Thyroid gland (tissue), 4 donors: ENCODE measurements around the gene YJEFN3.

Experiments
- CTCF ChIP-seq, 6 experiments: fragments of 200-600 bp in 3 of 6; fragments of 450-650 bp in 3 of 6; sonication (generic) in 3 of 6; IDR thresholded peaks; one replicate each; pipeline ENCODE4 v1.5.1; 2016 to 2019; ENCODE audit warnings: antibody characterized with exemption in 6 of 6, mild to moderate bottlenecking in 2 of 6, inconsistent platforms in 1 of 6, moderate library complexity in 1 of 6
- POLR2A ChIP-seq, 2 donors: fragments of 450-650 bp; IDR thresholded peaks; one replicate each; pipeline ENCODE4 v1.6.1; 2017; ENCODE audit warnings: antibody characterized with exemption in 2 of 2, mild to moderate bottlenecking in 2 of 2, moderate library complexity in 1 of 2

GRCh38 chr19:19570571-19570970, 41.9 kb downstream of the YJEFN3 start:
- TF ChIP-seq CTCF (IDR thresholded peaks at IDR 0.05) (no peak), POLR2A (IDR thresholded peaks at IDR 0.05) (no peak)
